ENCODE results near the gene PHACTR3.

DNA sequence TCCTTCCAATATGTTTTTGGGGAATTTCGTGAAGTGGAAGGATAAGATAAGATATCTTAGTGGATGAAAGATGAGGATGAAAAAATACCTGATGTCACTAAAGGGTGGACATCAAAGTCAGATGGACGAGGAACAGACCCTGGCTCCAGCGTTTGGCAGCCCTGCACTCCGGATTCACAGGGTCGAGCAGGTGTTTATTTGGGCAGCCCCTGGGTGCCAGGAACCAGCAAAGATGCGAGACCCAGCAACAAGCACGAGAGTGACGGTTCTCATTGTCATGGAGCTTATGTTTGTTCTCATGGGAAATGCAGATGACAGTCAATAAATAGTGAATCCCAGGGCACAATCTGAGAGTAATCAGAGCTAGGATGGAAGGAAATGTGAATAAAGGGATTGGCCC, 131.1 kb downstream of the PHACTR3 start:
- no peak for TF ChIP-seq CTCF (IDR thresholded peaks at IDR 0.05)
- no peak for TF ChIP-seq POLR2A (IDR thresholded peaks at IDR 0.05)
- TF ChIP-seq EP300 (IDR thresholded peaks at IDR 0.05), result no peak

Measured in tibial nerve (tissue), 4 donors.